A549 (cell line): ENCODE data around the gene ATP8A1. TPM values are rescaled to one million over a fixed set of nuclear protein-coding genes. Genes with fewer than 3 reads are reported as not detected.

ENCODE experiments used
- ATAC-seq, 2 experiments: fragments of 200-7000 bp in 1 of 2; fragments of >200 bp in 1 of 2; cut with Nextera tagmentation in 1 of 2; cut with Tn5 transposase in 1 of 2; 3 replicates each; pipeline versions ENCODE4 v1.8.0 to v1.9.1; 2018 to 2020; ENCODE audit warnings: mild to moderate bottlenecking in 1 of 2, moderate library complexity in 1 of 2
- CTCF ChIA-PET: fragments of 300-600 bp; sonication (Branson Sonifier 250); formaldehyde crosslinking; extraction: SDS; loops from one replicate; lab custom pipeline; 2021; ENCODE audit warnings: antibody characterized with exemption, inconsistent platforms; lab: Yijun Ruan, JAX
- POLR2A ChIA-PET: fragments of 350-600 bp; formaldehyde crosslinking; extraction: SDS; loops from one replicate; lab custom pipeline; 2021; ENCODE audit warnings: antibody characterized with exemption, inconsistent platforms; lab: Yijun Ruan, JAX
- DNase-seq, 2 experiments: peaks; one replicate each; pipeline versions ENCODE4 v3.0.0 to v3.0.0-alpha.2; 2011 to 2016; ENCODE audit warnings: low read depth in 1 of 2, low spot score in 1 of 2
- FAIRE-seq: peaks from 2 replicates; lab custom pipeline; 2011; peaks lifted over from hg19 to GRCh38; lab: Jason Lieb, UNC
- H3K27ac ChIP-seq, 2 experiments: fragments of >200 bp; sonication (Bioruptor Twin); formaldehyde crosslinking; 3 replicates each; pipeline ENCODE4 v1.5.1; 2016 to 2017
- H3K4me1 ChIP-seq: fragments of >200 bp; sonication (Bioruptor Twin); formaldehyde crosslinking; 3 replicates; pipeline ENCODE4 v1.6.1; 2016
- H3K4me2 ChIP-seq: fragments of >200 bp; sonication (Bioruptor Twin); formaldehyde crosslinking; 3 replicates; pipeline ENCODE4 v1.6.1; 2016
- H3K4me3 ChIP-seq: fragments of >200 bp; sonication (Bioruptor Twin); formaldehyde crosslinking; 3 replicates; pipeline ENCODE4 v1.5.1; 2016
- H3K9me3 ChIP-seq: fragments of >200 bp; sonication (Bioruptor Twin); formaldehyde crosslinking; 3 replicates; pipeline ENCODE4 v1.6.1; 2016
- ATOH8 ChIP-seq: fragments of 250-450 bp; sonication (Bioruptor Pico); IDR thresholded peaks from 2 replicates; pipeline ENCODE4 v1.5.0; 2020; ENCODE audit warnings: low read depth, mild to moderate bottlenecking, moderate library complexity
- CHD4 ChIP-seq: fragments of 200-600 bp; sonication (generic); IDR thresholded peaks from 2 replicates; pipeline ENCODE4 v1.6.1; 2016; ENCODE audit warnings: antibody characterized with exemption, mild to moderate bottlenecking, borderline replicate concordance
- EHMT2 ChIP-seq: fragments of 200-600 bp; sonication (generic); IDR thresholded peaks from 2 replicates; pipeline ENCODE4 v1.6.1; 2016; ENCODE audit warnings: antibody characterized with exemption, low read depth, mild to moderate bottlenecking, moderate library complexity
- FOSB ChIP-seq: fragments of 250-450 bp; sonication (Bioruptor Pico); IDR thresholded peaks from 2 replicates; pipeline ENCODE4 v1.5.0; 2020; ENCODE audit warnings: mild to moderate bottlenecking, moderate library complexity
- FOXS1 ChIP-seq: fragments of 250-450 bp; sonication (Bioruptor Pico); IDR thresholded peaks from 2 replicates; pipeline ENCODE4 v1.5.0; 2020; ENCODE audit warnings: mild to moderate bottlenecking, moderate library complexity
- GATA3 ChIP-seq: IDR thresholded peaks from 2 replicates; pipeline ENCODE4 v1.6.1; 2012; ENCODE audit warnings: borderline replicate concordance
- HOXB5 ChIP-seq: fragments of 250-450 bp; sonication (Bioruptor Pico); IDR thresholded peaks from 2 replicates; pipeline ENCODE4 v1.5.0; 2020; ENCODE audit warnings: mild to moderate bottlenecking, moderate library complexity
- KDM1A ChIP-seq: fragments of 200-600 bp; sonication (generic); IDR thresholded peaks from 2 replicates; pipeline ENCODE4 v1.6.1; 2016; ENCODE audit warnings: low read depth, mild to moderate bottlenecking
- MAX ChIP-seq: IDR thresholded peaks from 2 replicates; pipeline ENCODE4 v1.6.1; 2012
- MYC ChIP-seq: IDR thresholded peaks from 2 replicates; pipeline ENCODE4 v1.6.1; 2012; ENCODE audit warnings: mild to moderate bottlenecking, inconsistent platforms, low read length, improper control_type of control experiment, borderline replicate concordance
- NFE2L2 ChIP-seq: fragments of 150-350 bp; conservative IDR thresholded peaks from 2 replicates; pipeline ENCODE4 v1.6.1; 2014; ENCODE audit warnings: low read length
- PHF8 ChIP-seq: fragments of 200-600 bp; sonication (generic); IDR thresholded peaks from 2 replicates; pipeline ENCODE4 v1.6.1; 2016; ENCODE audit warnings: low read depth, mild to moderate bottlenecking, antibody characterized with exemption, moderate library complexity, borderline replicate concordance
- RAD21 ChIP-seq, 2 experiments: fragments of >200 bp in 1 of 2; sonication (Bioruptor Twin) in 1 of 2; formaldehyde crosslinking in 1 of 2; IDR thresholded peaks in 1 of 2; conservative IDR thresholded peaks in 1 of 2; 2 replicates in 1 of 2; 3 replicates in 1 of 2; pipeline ENCODE4 v1.6.1; 2012 to 2018; ENCODE audit warnings: inconsistent platforms in 1 of 2
- RCOR1 ChIP-seq: fragments of 150-350 bp; IDR thresholded peaks from 2 replicates; pipeline ENCODE4 v1.6.1; 2014; ENCODE audit warnings: antibody characterized with exemption, low read length, low read depth
- SREBF2 ChIP-seq: fragments of 450-650 bp; IDR thresholded peaks from 2 replicates; pipeline ENCODE4 v1.6.1; 2014; ENCODE audit warnings: mild to moderate bottlenecking, moderate library complexity
- TFCP2L1 ChIP-seq: fragments of 250-450 bp; sonication (Bioruptor Pico); IDR thresholded peaks from 2 replicates; pipeline ENCODE4 v1.5.0; 2021; ENCODE audit warnings: mild to moderate bottlenecking
- ZC3H11A ChIP-seq: fragments of 450-650 bp; IDR thresholded peaks from 2 replicates; pipeline ENCODE4 v1.6.1; 2014; ENCODE audit warnings: antibody characterized with exemption, mild to moderate bottlenecking
- ZFP36 ChIP-seq: fragments of 450-650 bp; IDR thresholded peaks from 2 replicates; pipeline ENCODE4 v1.6.1; 2014; ENCODE audit warnings: borderline replicate concordance; ENCODE audit not compliant: partially characterized antibody
- WGBS: methylation state at CpG from one replicate; pipeline ENCODE4 v1.1.6; 2017; ENCODE audit errors: missing lambda C conversion rate; 5-methylcytosine and 5-hydroxymethylcytosine counted together
- polyA plus RNA-seq, 4 experiments: library from polyadenylated mRNA; depleted of rRNA in 3 of 4; stranded (reverse); fragments of >200 nt; fragmentation: RNase III in 1 of 4; extraction: RNeasy Plus Mini Kit Qiagen cat#74134 plus additional on column Dnase treatment in 1 of 4; gene quantifications; 2 replicates in 3 of 4; 3 replicates in 1 of 4; pipeline ENCODE4 v1.2.3, GENCODE V29; 2011 to 2017
- TF ChIP-seq, protein P1 (sequence below): fragments of >200 bp; sonication (Bioruptor Twin); formaldehyde crosslinking; IDR thresholded peaks from 3 replicates; pipeline ENCODE4 v1.6.1; 2016

The ATP8A1 gene
- polyA plus RNA-seq, 2 of the 4 experiments (the other 2 are of a cell fraction): 0.06 to 0.25 TPM

- ChIA-PET POLR2A (no interaction called here), CTCF (no interaction called here)
- DNase-seq (no peak), ATAC-seq (no peak), FAIRE-seq (no peak)
- Histone ChIP-seq H3K4me2 (no peak overlapping the region), H3K27ac (no peak overlapping the region), H3K4me3 (no peak overlapping the region), H3K4me1 (no peaks in the 10 kb centered on the region), H3K9me3 (no peaks in the 10 kb centered on the region)
- WGBS: 5% methylated on average over 3 of the region's 3 CpGs
- no peak for TF ChIP-seq TFCP2L1 (CRISPR knock-in tag)
- no peak for TF ChIP-seq RCOR1
- TF ChIP-seq NFE2L2: no peak
- TF ChIP-seq HOXB5: no peak
- TF ChIP-seq ZFP36: no peak
- TF ChIP-seq, protein P1, sequence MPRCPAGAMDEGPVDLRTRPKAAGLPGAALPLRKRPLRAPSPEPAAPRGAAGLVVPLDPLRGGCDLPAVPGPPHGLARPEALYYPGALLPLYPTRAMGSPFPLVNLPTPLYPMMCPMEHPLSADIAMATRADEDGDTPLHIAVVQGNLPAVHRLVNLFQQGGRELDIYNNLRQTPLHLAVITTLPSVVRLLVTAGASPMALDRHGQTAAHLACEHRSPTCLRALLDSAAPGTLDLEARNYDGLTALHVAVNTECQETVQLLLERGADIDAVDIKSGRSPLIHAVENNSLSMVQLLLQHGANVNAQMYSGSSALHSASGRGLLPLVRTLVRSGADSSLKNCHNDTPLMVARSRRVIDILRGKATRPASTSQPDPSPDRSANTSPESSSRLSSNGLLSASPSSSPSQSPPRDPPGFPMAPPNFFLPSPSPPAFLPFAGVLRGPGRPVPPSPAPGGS: no peak
- TF ChIP-seq ATOH8 (CRISPR knock-in tag): no peak
- TF ChIP-seq GATA3: no peak
- no peak for TF ChIP-seq ZC3H11A
- TF ChIP-seq RAD21 (conservative IDR thresholded peaks at IDR 0.05 in 1 of 2, IDR thresholded peaks at IDR 0.05 in 1 of 2): no peak
- TF ChIP-seq, all 56 proteins: peak for 0
Measured at GRCh38 chr4:42632653-42633382, 24.1 kb downstream of the ATP8A1 start.

- FAIRE-seq (no peak), ATAC-seq (no peak), DNase-seq (no peak)
- Histone ChIP-seq H3K4me3 (no peak overlapping the region), H3K4me1 (no peaks in the 10 kb centered on the region), H3K4me2 (no peak overlapping the region), H3K27ac (no peak overlapping the region), H3K9me3 (no peaks in the 10 kb centered on the region)
- no peak for TF ChIP-seq PHF8
- ChIA-PET POLR2A (no interaction called here), CTCF (no interaction called here)
- 44% methylated on average over 1 of the region's 1 CpG for WGBS
Measured at GRCh38 chr4:42630908-42631307, 26.0 kb downstream of the ATP8A1 start.

DNA sequence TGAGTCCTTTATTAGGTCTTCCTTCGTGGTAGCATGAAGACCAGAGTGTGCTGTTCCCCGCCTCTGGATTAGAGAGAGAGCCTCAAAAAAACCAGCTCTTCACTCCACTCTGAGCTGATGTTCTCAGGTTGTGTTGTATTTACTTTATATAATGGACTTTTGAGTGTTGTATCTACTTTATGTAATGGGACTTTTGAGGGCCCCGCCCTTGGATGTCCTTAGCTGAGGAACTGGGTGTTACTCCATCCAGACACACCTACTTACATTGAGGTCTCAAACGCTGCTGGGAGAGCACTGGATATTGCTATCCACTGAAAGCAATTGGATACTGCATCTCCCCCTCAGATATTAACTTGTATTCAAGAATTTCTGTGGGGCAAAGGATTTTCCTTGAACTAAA is 28.2 kb downstream of the ATP8A1 start:
- Histone ChIP-seq H3K9me3 (no peaks in the 10 kb centered on the region), H3K4me3 (no peak overlapping the region), H3K4me1 (no peaks in the 10 kb centered on the region), H3K27ac (no peak overlapping the region), H3K4me2 (no peak overlapping the region)
- POLR2A ChIA-PET: no interaction called here
- TF ChIP-seq MYC (no peak), EHMT2 (no peak), SREBF2 (no peak), KDM1A (no peak)
- no peak for FAIRE-seq
- 6% methylated on average over 4 of the region's 4 CpGs for WGBS
- ATAC-seq: no peak
- no peak for DNase-seq
- CTCF ChIA-PET: no interaction called here

DNA sequence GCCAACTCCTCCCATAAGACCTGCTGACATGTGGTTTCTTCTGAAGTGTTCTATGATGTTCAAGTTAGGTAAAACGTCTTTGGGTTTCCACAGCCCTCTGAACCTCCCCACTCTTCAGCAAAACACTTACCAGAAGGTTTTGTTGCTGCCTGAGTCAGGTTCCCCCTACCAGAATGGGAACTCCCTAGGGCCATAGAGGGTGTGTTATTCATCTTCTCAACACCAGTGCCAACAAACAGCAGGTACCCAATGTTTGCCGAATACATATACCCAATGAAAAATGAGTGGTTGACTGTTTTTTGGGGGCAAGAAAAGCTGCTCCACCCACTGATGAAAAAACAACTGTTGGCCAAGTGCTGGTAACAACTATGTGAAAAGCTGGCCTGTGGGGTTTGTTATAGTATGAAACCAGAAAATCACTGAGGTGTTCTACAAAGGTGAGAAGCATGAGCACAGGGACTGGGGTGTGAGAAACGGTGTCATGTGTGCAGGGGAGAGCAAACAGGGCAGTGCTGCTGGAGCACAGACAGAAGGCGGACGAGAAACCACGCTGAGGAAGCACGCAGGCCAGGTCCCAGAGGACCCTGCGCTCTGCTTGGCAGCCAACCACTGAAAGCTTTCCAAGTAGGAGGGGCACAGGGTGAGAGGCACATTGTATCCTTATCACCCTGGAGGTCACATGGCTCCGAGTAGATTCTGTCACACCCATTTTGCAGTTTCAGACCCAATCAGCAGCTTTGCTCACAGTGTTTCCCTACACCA is 28.8 kb downstream of the ATP8A1 start:
- 18% methylated on average over 9 of the region's 9 CpGs for WGBS
- no peak overlapping the region for H3K27ac ChIP-seq
- H3K4me3 ChIP-seq: no peak overlapping the region
- H3K4me2 ChIP-seq: no peak overlapping the region
- TF ChIP-seq RAD21 (conservative IDR thresholded peaks at IDR 0.05 in 1 of 2, IDR thresholded peaks at IDR 0.05 in 1 of 2) (no peak), TFCP2L1 (CRISPR knock-in tag) (no peak), FOSB (no peak), FOXS1 (CRISPR knock-in tag) (no peak), CHD4 (no peak), MAX (no peak)
- TF ChIP-seq, all 56 proteins: peak for 0
- ChIA-PET POLR2A (no interaction called here), CTCF (no interaction called here)
- FAIRE-seq (no peak), ATAC-seq (no peak), DNase-seq (peak in 1 of 2 experiments; percentile 0)
- Histone ChIP-seq H3K9me3 (no peaks in the 10 kb centered on the region), H3K4me1 (no peaks in the 10 kb centered on the region)
